IMR-90 (cell line): ENCODE results near the gene PALLD. TPM values are rescaled to one million over a fixed set of nuclear protein-coding genes. Genes with fewer than 3 reads are reported as not detected.

Experiments
- ATAC-seq: fragments of 200-7000 bp; cut with Tn5 transposase; 2 replicates; pipeline ENCODE4 v1.9.1; 2020; ENCODE audit warnings: low read depth, mild to moderate bottlenecking, moderate library complexity
- BruUV-seq: library from RNA; stranded (reverse); fragments of 400-500 nt; replicated peaks from 2 replicates; lab custom pipeline; 2021; lab: Mats Ljungman, UMichigan
- CTCF ChIA-PET: fragments of 300-600 bp; formaldehyde crosslinking; extraction: SDS; loops from one replicate; lab custom pipeline; 2021; ENCODE audit warnings: antibody characterized with exemption; lab: Yijun Ruan, JAX
- POLR2A ChIA-PET: fragments of 300-600 bp; sonication (Branson Sonifier 250); formaldehyde crosslinking; loops from one replicate; lab custom pipeline; 2022; ENCODE audit warnings: antibody characterized with exemption; ENCODE audit not compliant: unreplicated experiment; lab: Charles Lee
- DNase-seq: peaks from one replicate; pipeline ENCODE4 v3.0.0; 2013
- H2AFZ ChIP-seq: replicated peaks from 2 replicates; pipeline ENCODE3; 2013; ENCODE audit warnings: low read length, mild to moderate bottlenecking; ENCODE audit not compliant: poor library complexity
- H2AK5ac ChIP-seq: 2 replicates; pipeline ENCODE4 v1.6.1; 2013; ENCODE audit warnings: low read depth, low read length, inconsistent platforms
- H2AK9ac ChIP-seq: replicated peaks from 2 replicates; pipeline ENCODE3; 2013; ENCODE audit warnings: mild to moderate bottlenecking, low read depth, low read length, moderate library complexity; ENCODE audit not compliant: poor library complexity
- H2BK120ac ChIP-seq: 2 replicates; pipeline ENCODE4 v1.6.1; 2013; ENCODE audit warnings: low read depth, low read length, inconsistent platforms
- H2BK15ac ChIP-seq: 3 replicates; pipeline ENCODE4 v1.6.1; 2013; ENCODE audit warnings: low read depth, low read length, inconsistent platforms
- H2BK20ac ChIP-seq: 2 replicates; pipeline ENCODE4 v1.6.1; 2013; ENCODE audit warnings: low read depth, mild to moderate bottlenecking, inconsistent platforms, low read length, moderate library complexity
- H2BK5ac ChIP-seq: 2 replicates; pipeline ENCODE4 v1.6.1; 2013; ENCODE audit warnings: mild to moderate bottlenecking, low read depth, low read length, inconsistent platforms; ENCODE audit not compliant: poor library complexity, severe bottlenecking
- H3K14ac ChIP-seq: replicated peaks from 2 replicates; pipeline ENCODE4 v1.6.1; 2013; ENCODE audit warnings: low read depth, low read length, inconsistent platforms
- H3K18ac ChIP-seq: 2 replicates; pipeline ENCODE4 v1.6.1; 2013; ENCODE audit warnings: low read depth, low read length, control low read depth
- H3K23ac ChIP-seq: 2 replicates; pipeline ENCODE4 v1.6.1; 2013; ENCODE audit warnings: low read depth, low read length, inconsistent platforms
- H3K27ac ChIP-seq: 2 replicates; pipeline ENCODE4 v1.5.1; 2013; ENCODE audit warnings: mild to moderate bottlenecking, control low read depth, low read length; ENCODE audit not compliant: insufficient read depth
- H3K27me3 ChIP-seq: 2 replicates; pipeline ENCODE4 v1.6.1; 2013; ENCODE audit warnings: low read length; ENCODE audit not compliant: control insufficient read depth, insufficient read depth
- H3K36me3 ChIP-seq: 2 replicates; pipeline ENCODE4 v1.6.1; 2013; ENCODE audit warnings: low read length, mixed read lengths; ENCODE audit not compliant: control insufficient read depth, insufficient read depth
- H3K4ac ChIP-seq: 2 replicates; pipeline ENCODE4 v1.6.1; 2013; ENCODE audit warnings: low read depth, low read length, inconsistent platforms
- H3K4me1 ChIP-seq: 2 replicates; pipeline ENCODE4 v1.6.1; 2013; ENCODE audit warnings: low read length, mixed read lengths; ENCODE audit not compliant: control insufficient read depth, insufficient read depth
- H3K4me2 ChIP-seq: 2 replicates; pipeline ENCODE4 v1.6.1; 2013; ENCODE audit warnings: low read depth, mild to moderate bottlenecking, control low read depth, low read length, moderate library complexity
- H3K4me3 ChIP-seq: 2 replicates; pipeline ENCODE4 v1.5.1; 2013; ENCODE audit warnings: low read depth, mild to moderate bottlenecking, control low read depth, low read length, moderate library complexity; ENCODE audit not compliant: insufficient read depth
- H3K56ac ChIP-seq: 2 replicates; pipeline ENCODE4 v1.6.1; 2013; ENCODE audit warnings: low read length, inconsistent platforms; ENCODE audit not compliant: insufficient read depth; ENCODE audit errors: extremely low read depth
- H3K79me1 ChIP-seq, 2 experiments: 2 replicates each; pipeline ENCODE4 v1.6.1; 2013; ENCODE audit warnings: low read length in 2 of 2, inconsistent platforms in 1 of 2, low read depth in 1 of 2
- H3K9ac ChIP-seq: 2 replicates; pipeline ENCODE4 v1.6.1; 2013; ENCODE audit warnings: low read depth, low read length, control low read depth
- H3K9me1 ChIP-seq: 2 replicates; pipeline ENCODE4 v1.6.1; 2013; ENCODE audit warnings: low read length, inconsistent platforms; ENCODE audit not compliant: insufficient read depth
- H3K9me3 ChIP-seq: 2 replicates; pipeline ENCODE4 v1.6.1; 2013; ENCODE audit warnings: low read length; ENCODE audit not compliant: control insufficient read depth, insufficient read depth
- H4K20me1 ChIP-seq: 2 replicates; pipeline ENCODE4 v1.6.1; 2013; ENCODE audit warnings: low read length, inconsistent platforms; ENCODE audit not compliant: insufficient read depth
- H4K5ac ChIP-seq: 2 replicates; pipeline ENCODE4 v1.6.1; 2013; ENCODE audit warnings: mild to moderate bottlenecking, low read depth, low read length, control low read depth
- H4K8ac ChIP-seq, 2 experiments: 2 replicates each; pipeline ENCODE4 v1.6.1; 2013; ENCODE audit warnings: low read depth in 2 of 2, low read length in 2 of 2, control low read depth in 1 of 2, inconsistent platforms in 1 of 2
- H4K91ac ChIP-seq: 2 replicates; pipeline ENCODE4 v1.6.1; 2013; ENCODE audit warnings: low read depth, low read length, inconsistent platforms; ENCODE audit not compliant: insufficient read depth
- BHLHE40 ChIP-seq: fragments of 150-350 bp; IDR thresholded peaks from 2 replicates; pipeline ENCODE4 v1.6.1; 2016; ENCODE audit warnings: mild to moderate bottlenecking, low read depth, low read length
- CHD1 ChIP-seq: IDR thresholded peaks from 2 replicates; pipeline ENCODE4 v1.6.1; 2012; ENCODE audit warnings: low read depth, low read length, improper control_type of control experiment
- CTCF ChIP-seq: conservative IDR thresholded peaks from 2 replicates; pipeline ENCODE4 v1.5.1; 2012; ENCODE audit warnings: mild to moderate bottlenecking, low read depth, low read length, improper control_type of control experiment
- ELK1 ChIP-seq: fragments of 150-350 bp; IDR thresholded peaks from 2 replicates; pipeline ENCODE4 v1.6.1; 2016; ENCODE audit warnings: low read depth, mild to moderate bottlenecking, low read length, moderate library complexity, borderline replicate concordance
- FOS ChIP-seq: fragments of 150-350 bp; IDR thresholded peaks from 2 replicates; pipeline ENCODE4 v1.6.1; 2016; ENCODE audit warnings: low read depth, low read length
- NFE2L2 ChIP-seq: fragments of 150-350 bp; IDR thresholded peaks from 2 replicates; pipeline ENCODE4 v1.6.1; 2016; ENCODE audit warnings: low read depth, mild to moderate bottlenecking, low read length
- POLR2A ChIP-seq: IDR thresholded peaks from 2 replicates; pipeline ENCODE4 v1.6.1; 2012; ENCODE audit warnings: mild to moderate bottlenecking, low read depth, low read length
- RAD21 ChIP-seq: IDR thresholded peaks from 2 replicates; pipeline ENCODE4 v1.6.1; 2012; ENCODE audit warnings: low read length, improper control_type of control experiment
- RFX5 ChIP-seq: IDR thresholded peaks from 2 replicates; pipeline ENCODE4 v1.8.0; 2012; ENCODE audit warnings: low read depth, mild to moderate bottlenecking, low read length, moderate library complexity
- SMC3 ChIP-seq: fragments of 150-350 bp; IDR thresholded peaks from 2 replicates; pipeline ENCODE4 v1.6.1; 2016; ENCODE audit warnings: low read depth, mild to moderate bottlenecking, antibody characterized with exemption, low read length, moderate library complexity
- WGBS, 2 experiments: methylation state at CpG; one replicate each; pipeline versions ENCODE4 v1.1.5 to v1.1.7; 2013; ENCODE audit warnings: missing lambda C conversion rate in 2 of 2; ENCODE audit not compliant: insufficient read length in 1 of 2; ENCODE audit errors: extremely low coverage in 2 of 2; 5-methylcytosine and 5-hydroxymethylcytosine counted together
- dilution Hi-C: fragments of 300-500 bp; cut with HindIII; formaldehyde crosslinking; loops from one replicate; pipeline ENCODE4 v1.14.3; 2018; ENCODE audit warnings: low sequenced_read_pairs; ENCODE audit not compliant: unreplicated experiment
- in situ Hi-C: fragments of 300-500 bp; cut with MboI; formaldehyde crosslinking; loops from 3 replicates; pipeline ENCODE4 v1.14.3; 2019; ENCODE audit warnings: low sequenced_read_pairs, inconsistent platforms, mixed read lengths
- intact Hi-C: fragments of 100-400 bp; cut with micrococcal nuclease; formaldehyde crosslinking; loops from 2 replicates; pipeline ENCODE4 v1.10.0; 2022
- polyA plus RNA-seq, 3 experiments: library from polyadenylated mRNA; depleted of rRNA; stranded (reverse); fragments of >200 nt; gene quantifications; 2 replicates each; pipeline ENCODE4 v1.2.3, GENCODE V29; 2012; ENCODE audit warnings: low replicate concordance in 1 of 3
- total RNA-seq: library from RNA; depleted of rRNA; stranded (reverse); fragments of >200 nt; gene quantifications from 2 replicates; pipeline ENCODE4 v1.2.3, GENCODE V29; 2012

The PALLD gene
- total and polyA plus RNA-seq, 2 of the 4 experiments (the other 2 are of a cell fraction) = 91.0 to 91.9 TPM

DNA sequence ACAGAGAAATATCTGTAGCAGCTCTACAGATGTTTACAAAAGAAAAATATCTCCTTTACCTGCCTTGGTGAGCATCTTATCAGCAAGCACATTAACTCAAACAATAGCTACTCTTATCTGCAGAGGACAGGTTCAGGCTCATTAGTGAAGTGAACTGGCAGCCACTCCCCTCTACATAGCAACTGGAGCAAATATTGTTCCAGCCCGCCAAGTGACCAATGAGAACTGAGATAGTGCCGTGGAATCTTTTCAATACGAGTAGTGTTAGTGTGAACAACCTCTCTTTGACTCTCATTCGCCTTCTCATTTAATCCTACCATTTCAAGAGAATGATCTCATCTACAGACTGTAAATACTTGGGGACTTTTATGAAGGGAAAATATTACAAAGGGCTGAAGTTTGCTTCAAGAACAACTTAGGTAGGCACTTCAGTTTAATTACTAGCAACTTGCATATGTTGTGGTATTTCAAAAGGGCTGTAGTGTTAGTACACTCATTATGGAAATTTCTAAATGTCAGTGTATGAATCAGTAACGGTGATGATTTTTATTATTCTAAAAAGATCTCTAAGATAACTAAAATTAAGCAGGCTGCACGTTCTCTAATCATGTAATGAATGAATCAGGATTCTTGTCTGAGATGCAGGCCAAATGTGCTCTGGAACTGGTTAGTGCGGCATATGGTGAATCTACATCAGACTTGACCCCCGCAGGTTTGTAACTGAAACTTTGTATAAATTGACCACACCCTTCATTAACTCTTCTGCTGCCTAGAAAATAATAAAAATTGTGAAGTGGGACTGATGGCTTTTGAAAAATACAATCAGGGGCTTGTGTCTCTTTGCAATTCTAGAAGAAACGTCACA, 72.4 kb downstream of the PALLD start (continued):
- TF ChIP-seq FOS = no peak

- Histone ChIP-seq H4K20me1 (no peaks in the 10 kb centered on the region), H2BK15ac (no peak overlapping the region), H4K91ac (no peak overlapping the region), H3K4ac (no peak overlapping the region), H3K4me2 (no peak overlapping the region), H3K4me1 (peaks cover 5% of the 10 kb centered on the region), H3K79me1 (no peaks in the 10 kb centered on the region), H4K8ac (no peak overlapping the region), H3K23ac (no peak overlapping the region), H2BK120ac (no peak overlapping the region), H2AFZ (no peak overlapping the region), H3K9me3 (no peaks in the 10 kb centered on the region), H3K36me3 (no peaks in the 10 kb centered on the region), H2BK20ac (no peak overlapping the region), H4K5ac (no peak overlapping the region), H3K9me1 (peaks cover 4% of the 10 kb centered on the region), H3K56ac (no peak overlapping the region), H3K27ac (no peak overlapping the region), H2AK5ac (no peak overlapping the region), H3K4me3 (no peak overlapping the region), H3K18ac (no peak overlapping the region), H3K14ac (no peak overlapping the region), H2AK9ac (no peak overlapping the region), H2BK5ac (no peak overlapping the region), H3K9ac (no peak overlapping the region), H3K27me3 (no peaks in the 10 kb centered on the region)
- CTCF ChIA-PET = no interaction called here
- no peak for TF ChIP-seq CHD1
- no peak for TF ChIP-seq RFX5
- TF ChIP-seq FOS = no peak
- no peak for TF ChIP-seq ELK1
- TF ChIP-seq NFE2L2 = no peak
- TF ChIP-seq CTCF = no peak
- TF ChIP-seq POLR2A = no peak
- no peak for TF ChIP-seq SMC3
- no peak for TF ChIP-seq RAD21
- TF ChIP-seq BHLHE40 = no peak
- in situ Hi-C loops = no loop called here
- WGBS, 2 experiments = no CpG with 5 or more reads among the region's 9 CpGs
- no TSS peak for BruUV-seq
- dilution Hi-C loops = no loop called here
- intact Hi-C loops = no loop called here
- POLR2A ChIA-PET = no interaction called here
- DNase-seq (no peak), ATAC-seq (no peak)
Observed at GRCh38 chr4:168569931-168570276, 73.1 kb downstream of the PALLD start.
